ENCODE results near the gene TMPRSS5.

DNA sequence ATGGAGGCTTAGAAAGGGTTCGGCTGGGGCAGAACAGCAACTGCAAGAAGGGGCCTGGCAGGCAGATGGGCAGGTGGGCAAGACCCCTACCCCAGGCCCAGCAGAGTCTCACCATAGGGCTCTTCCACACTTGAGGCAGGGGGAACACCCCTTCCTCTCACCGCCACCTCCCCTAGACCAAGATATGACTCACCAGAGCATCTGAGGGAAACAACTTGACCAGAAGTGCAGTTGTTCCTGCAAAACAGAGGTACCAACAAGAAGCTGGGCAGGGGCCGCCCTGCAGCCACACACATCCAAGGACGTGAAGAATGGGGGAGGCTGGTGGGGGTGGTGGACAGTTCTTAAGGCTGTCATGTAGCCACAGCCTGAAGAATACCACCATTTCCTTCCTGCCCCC, 10.9 kb downstream of the TMPRSS5 start:
- TF ChIP-seq, protein P1, sequence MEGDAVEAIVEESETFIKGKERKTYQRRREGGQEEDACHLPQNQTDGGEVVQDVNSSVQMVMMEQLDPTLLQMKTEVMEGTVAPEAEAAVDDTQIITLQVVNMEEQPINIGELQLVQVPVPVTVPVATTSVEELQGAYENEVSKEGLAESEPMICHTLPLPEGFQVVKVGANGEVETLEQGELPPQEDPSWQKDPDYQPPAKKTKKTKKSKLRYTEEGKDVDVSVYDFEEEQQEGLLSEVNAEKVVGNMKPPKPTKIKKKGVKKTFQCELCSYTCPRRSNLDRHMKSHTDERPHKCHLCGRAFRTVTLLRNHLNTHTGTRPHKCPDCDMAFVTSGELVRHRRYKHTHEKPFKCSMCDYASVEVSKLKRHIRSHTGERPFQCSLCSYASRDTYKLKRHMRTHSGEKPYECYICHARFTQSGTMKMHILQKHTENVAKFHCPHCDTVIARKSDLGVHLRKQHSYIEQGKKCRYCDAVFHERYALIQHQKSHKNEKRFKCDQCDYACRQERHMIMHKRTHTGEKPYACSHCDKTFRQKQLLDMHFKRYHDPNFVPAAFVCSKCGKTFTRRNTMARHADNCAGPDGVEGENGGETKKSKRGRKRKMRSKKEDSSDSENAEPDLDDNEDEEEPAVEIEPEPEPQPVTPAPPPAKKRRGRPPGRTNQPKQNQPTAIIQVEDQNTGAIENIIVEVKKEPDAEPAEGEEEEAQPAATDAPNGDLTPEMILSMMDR (IDR thresholded peaks at IDR 0.05; ENCODE audit: insufficient read depth, low read depth, low read length): no peak
- no peak for TF ChIP-seq EZH2 (IDR thresholded peaks at IDR 0.05; ENCODE audit: insufficient read depth, low read length)
